Astrocyte of the cerebellum (primary cell): ENCODE measurements around the gene NUDT14.

ENCODE experiments used
- DNase-seq: peaks from one replicate; pipeline ENCODE4 v3.0.0-alpha.2; 2011; ENCODE audit warnings: low read depth
- H3K4me3 ChIP-seq: 2 replicates; pipeline ENCODE4 v1.5.1; 2011; ENCODE audit warnings: mild to moderate bottlenecking, low read depth, low read length, moderate library complexity
- in situ Hi-C: cut with HindIII; loops from 2 replicates; pipeline ENCODE4 v1.10.0; 2017; ENCODE audit warnings: low sequenced_read_pairs
- TF ChIP-seq, protein P1 (sequence below): IDR thresholded peaks from 2 replicates; pipeline ENCODE4 v1.5.1; 2012; ENCODE audit warnings: low read length, low read depth, moderate library complexity, mild to moderate bottlenecking; ENCODE audit errors: missing control alignments

NUDT14 gene

DNA sequence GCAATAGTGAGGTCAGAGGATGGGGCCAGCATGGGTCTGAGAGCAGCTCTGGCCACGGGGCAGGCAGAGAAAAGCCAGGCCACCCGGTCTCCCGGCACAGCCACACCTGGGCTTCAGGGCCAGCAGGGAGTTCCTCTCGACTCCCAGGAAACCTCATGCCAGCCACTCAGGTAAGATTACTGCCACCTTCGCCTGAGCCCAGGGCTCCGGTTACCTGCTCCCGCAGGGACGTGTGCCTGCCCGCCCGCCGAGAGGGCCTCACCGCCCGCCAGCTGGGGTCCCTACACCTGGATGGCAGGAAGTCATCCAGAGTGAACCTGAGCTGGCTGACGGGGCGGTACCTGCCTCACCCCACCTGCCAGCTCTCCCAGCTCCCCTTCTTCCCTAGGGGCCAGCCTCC is 19.8 kb downstream of the NUDT14 start:
- DNase-seq: no peak
- TF ChIP-seq, protein P1, sequence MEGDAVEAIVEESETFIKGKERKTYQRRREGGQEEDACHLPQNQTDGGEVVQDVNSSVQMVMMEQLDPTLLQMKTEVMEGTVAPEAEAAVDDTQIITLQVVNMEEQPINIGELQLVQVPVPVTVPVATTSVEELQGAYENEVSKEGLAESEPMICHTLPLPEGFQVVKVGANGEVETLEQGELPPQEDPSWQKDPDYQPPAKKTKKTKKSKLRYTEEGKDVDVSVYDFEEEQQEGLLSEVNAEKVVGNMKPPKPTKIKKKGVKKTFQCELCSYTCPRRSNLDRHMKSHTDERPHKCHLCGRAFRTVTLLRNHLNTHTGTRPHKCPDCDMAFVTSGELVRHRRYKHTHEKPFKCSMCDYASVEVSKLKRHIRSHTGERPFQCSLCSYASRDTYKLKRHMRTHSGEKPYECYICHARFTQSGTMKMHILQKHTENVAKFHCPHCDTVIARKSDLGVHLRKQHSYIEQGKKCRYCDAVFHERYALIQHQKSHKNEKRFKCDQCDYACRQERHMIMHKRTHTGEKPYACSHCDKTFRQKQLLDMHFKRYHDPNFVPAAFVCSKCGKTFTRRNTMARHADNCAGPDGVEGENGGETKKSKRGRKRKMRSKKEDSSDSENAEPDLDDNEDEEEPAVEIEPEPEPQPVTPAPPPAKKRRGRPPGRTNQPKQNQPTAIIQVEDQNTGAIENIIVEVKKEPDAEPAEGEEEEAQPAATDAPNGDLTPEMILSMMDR: no peak
- in situ Hi-C loops: no loop called here
- no peak overlapping the region for H3K4me3 ChIP-seq

DNA sequence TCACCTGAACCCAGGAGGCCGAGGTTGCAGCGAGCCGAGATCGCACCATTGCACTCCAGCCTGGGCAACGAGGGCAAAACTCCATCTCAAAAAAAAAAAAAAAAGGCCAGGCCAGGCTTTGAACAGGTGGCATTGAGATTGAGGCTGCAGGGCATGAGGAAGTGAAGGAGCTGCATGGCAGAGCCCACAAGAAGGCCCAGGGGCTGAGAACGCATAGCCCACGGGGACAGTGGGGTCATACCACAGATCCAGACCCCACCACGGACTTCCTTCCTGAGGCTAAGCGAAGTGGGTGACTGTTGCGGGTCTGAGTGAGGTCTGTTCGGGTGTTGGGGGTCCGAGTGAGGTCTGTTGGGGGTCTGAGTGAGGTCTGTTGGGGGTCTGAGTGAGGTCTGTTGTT is 20.3 kb downstream of the NUDT14 start:
- in situ Hi-C loops: no loop called here
- TF ChIP-seq, protein P1: no peak
- DNase-seq: no peak
- H3K4me3 ChIP-seq: no peak overlapping the region

DNA sequence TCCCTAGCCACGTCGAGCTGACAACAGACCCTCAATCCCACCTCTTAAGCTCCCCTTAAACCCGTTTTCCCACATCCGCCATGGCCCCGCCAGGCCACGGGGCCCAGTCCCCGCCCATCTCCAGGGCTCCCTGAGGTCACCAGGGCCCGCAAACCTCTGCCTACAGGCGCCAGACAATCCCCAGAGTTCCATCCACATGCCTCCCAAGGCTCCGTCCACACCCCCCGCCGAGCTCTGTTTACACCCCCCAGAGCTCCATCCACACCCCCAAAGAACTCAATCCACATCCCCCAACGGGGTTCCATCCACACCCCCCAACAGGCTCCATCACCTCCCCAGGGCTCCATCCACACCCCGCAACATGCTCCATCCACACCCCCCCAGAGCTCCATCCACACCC is 21.8 kb downstream of the NUDT14 start:
- no peak overlapping the region for H3K4me3 ChIP-seq
- in situ Hi-C loops: no loop called here
- TF ChIP-seq, protein P1: no peak
- DNase-seq: no peak

DNA sequence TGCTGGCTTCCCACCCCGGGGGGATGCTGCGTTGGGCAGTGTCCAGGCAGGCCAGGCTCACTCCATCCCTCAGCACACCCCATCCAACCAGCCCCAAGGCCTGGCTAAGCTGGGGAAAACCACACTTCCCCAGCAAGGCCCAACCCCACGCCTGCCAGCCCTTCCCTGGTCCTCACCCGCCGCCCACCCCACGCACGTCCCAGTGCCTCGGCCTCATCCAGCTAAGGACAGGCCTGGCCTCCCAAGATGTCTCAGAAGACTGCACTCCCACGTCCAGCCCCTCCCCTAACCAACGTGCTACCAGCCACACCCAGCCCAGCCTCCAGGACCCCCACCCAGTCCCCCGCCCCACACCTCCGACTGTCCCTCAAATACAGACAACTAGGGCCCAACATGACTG is 22.3 kb downstream of the NUDT14 start:
- TF ChIP-seq, protein P1: no peak
- in situ Hi-C loops: no loop called here
- H3K4me3 ChIP-seq: no peak overlapping the region

DNA sequence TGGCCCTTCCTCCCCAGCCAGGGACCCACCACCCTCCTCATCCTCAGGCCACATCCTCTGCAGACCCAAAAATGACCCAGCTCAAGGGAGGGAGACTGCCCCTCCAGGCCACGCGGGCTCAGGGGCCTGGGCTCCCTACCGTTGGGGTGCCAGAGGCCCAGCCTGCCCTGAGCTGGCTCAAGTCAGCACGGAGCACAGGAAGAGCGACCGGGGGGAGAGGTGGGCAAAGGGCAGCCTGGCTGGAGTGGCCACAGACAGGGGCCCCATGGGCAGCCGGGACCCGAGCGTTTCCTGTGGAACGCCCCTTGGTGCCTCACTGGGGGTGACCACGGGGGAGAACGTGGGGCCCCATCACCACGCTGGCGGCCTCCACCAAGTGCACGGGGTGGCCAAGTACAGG is 23.2 kb downstream of the NUDT14 start:
- in situ Hi-C loops: no loop called here
- TF ChIP-seq, protein P1: no peak
- no peak overlapping the region for H3K4me3 ChIP-seq
- no peak for DNase-seq

More for the DNA sequence above, 22.3 kb downstream of the NUDT14 start:
- DNase-seq: no peak

DNA sequence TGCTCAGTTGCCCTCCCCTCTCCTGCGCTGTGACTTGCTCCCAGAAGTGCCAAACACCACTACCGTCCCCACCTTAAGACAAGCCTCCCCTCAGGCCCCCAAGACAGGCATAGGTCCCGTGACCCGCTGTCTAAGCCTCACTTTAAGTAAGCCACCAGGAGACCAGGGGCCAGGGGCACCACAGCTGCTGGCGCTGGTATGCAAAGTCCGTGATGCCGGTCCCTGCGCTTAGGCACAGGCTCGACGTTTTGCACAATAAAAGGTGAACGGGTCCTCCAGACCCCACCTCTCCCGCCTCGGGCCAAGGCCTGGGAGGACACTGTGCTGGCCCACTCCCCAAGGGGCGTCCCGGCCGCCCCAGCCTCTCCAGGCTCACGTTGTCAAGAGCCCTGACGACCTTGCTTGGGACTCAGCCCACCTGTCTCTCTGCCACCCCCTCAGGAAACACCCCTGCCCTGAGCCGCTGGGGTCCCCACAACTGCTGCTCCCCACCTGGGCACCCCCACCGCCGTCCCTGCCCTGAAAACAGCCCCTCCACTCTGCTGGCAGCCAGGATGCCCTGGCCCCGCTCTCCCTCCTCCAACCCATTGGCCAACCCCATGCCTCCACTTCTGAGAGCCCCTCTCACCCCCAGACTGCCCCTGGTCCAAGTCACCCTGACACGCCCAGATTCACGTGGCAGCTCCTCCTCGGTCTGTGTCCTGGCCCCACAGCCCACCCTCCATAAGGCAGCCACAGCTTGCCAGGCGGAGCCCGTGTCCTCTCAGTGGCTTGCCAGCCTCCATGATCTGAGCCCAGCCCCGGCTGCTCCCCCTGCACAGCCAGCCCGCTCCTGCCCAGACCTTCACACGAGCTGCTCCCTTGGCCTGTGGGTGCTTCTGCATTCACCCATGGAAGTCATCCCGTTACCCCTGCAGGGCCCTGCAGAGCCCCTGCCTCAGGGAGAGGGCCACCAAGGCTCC is 24.4 kb downstream of the NUDT14 start:
- in situ Hi-C loops: no loop called here
- TF ChIP-seq, protein P1: no peak
- no peak overlapping the region for H3K4me3 ChIP-seq
- DNase-seq: no peak
